Femur (tissue), 1 donor: ENCODE results near the gene SERPIND1.
"Not testable (repeated sequence)": the region's sequence is repeated elsewhere in the genome, so short reads cannot be mapped to it uniquely, and the experiment has no call there.

ENCODE experiments used
- DNase-seq: peaks from one replicate; pipeline ENCODE4 v3.0.0-alpha.2; 2017

Gene SERPIND1

DNA sequence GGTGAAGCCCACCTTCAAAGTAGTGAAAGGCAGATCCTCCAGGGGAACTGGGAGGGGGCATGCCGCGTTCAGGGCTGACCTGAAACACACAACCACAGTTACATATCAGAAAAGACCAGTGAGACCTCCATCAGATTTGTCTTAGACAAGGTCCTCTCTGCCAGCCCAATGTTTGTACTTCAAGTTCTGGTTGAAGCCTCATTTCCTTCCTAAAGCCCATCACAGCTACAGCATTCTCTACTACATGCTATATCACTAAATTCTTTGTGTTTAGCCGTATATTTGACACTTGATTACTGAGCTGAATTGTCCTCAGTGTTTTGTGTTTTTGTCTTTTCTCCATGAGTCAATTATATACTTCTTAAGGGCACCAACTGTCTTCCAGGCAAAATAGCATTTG is 44.6 kb downstream of the SERPIND1 start:
- DNase-seq = no peak

- no peak for DNase-seq
Measured at GRCh38 chr22:20819471-20819870, 45.6 kb downstream of the SERPIND1 start.

DNA sequence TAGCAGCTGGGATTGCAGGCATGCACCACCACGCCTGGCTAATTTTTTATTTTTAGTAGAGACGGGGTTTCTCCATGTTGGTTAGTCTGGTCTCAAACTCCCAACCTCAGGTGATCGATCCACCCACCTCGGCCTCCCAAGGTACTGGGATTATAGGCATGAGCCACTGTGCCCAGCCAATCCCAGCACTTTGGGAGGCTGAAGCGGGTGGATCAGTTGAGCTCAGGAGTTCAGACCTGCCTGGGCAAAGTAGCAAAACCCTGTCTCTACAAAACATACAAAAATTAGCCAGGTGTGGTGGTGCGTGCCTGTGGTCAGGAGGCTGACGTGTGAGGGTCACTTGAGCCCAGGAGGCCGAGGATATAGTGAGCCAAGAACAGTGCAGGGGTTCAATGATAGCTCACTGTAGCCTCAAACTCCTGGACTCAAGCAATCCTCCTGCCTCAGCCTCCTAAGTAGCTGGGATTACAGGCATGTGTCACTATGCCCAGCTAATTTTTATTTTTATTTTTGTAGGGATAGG is 47.9 kb downstream of the SERPIND1 start:
- DNase-seq = not testable (repeated sequence)

- DNase-seq = no peak
Measured at GRCh38 chr22:20822240-20822639, 48.3 kb downstream of the SERPIND1 start.

- no peak for DNase-seq
Measured at GRCh38 chr22:20823264-20823663, 49.4 kb downstream of the SERPIND1 start.

- not testable (repeated sequence) for DNase-seq
Measured at GRCh38 chr22:20825216-20825615, 51.3 kb downstream of the SERPIND1 start.

GRCh38 chr22:20825624-20826023 is 51.7 kb downstream of the SERPIND1 start:
- DNase-seq = no peak

- DNase-seq = not testable (repeated sequence)
Measured at GRCh38 chr22:20826373-20827152, 52.6 kb downstream of the SERPIND1 start.

- DNase-seq = no peak
Measured at GRCh38 chr22:20829491-20830134, 55.7 kb downstream of the SERPIND1 start.

DNA sequence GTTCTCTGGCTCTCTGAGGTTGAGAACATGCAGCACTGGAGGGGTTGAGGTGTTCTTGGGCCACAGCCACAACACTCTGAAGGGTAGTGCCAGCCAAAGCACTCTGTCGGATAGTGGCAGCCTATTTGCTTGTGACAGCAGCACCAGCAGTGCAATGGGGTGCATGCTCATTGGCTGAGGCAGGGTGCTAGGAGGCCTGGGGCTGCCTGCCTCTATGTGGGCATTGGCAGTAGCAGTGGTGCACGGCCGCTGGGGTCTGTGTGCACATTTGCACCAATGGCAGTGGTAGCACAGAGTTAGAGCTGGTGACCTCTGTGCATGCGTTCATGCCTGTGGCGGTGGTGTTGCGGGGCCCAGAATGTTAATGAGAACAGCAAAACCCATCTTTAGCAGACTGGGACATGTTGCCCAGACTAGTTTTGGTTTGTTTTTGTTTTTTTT is 59.3 kb downstream of the SERPIND1 start:
- no peak for DNase-seq

DNA sequence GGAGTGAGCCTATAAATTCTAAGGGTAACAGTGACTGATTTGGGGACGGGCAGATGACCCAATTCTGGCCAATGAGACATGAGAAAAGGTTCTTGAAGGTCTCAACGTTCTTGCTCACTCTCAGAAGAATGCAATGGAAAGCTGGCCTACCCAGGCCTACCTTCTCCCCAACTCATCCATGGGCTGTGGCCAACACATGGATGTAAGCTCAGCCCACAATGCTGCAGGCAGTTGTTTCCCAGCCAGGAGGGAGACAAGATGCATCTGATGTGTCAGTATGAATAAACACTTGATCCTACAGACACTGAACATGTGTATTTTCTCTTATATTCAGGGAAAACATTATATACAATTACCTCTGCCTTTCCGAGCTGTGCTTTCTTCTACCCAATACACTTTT is 60.3 kb downstream of the SERPIND1 start:
- DNase-seq = no peak

DNA sequence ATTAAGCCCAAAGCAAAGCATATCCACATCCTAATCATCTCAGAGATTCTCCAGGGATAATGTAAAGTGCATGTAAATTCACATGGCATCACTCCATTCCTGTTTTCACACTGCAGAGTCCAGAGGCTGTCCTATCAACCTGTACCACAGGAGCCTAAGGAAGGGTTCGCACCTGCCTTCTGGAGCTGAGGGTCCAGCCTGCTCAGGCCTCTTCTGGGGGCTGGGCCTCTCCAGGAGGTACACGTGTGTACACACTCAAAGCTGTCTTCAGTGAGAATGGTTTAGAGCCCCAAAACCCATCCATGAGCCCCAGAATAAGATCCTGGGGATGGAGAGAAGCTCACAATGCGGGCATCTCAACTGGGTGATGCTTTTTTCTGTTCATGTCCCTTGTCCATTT is 60.8 kb downstream of the SERPIND1 start:
- DNase-seq = no peak
